ENCODE data around the gene FBXO30. TPM values are rescaled to one million over a fixed set of nuclear protein-coding genes. Genes with fewer than 3 reads are reported as not detected.

FBXO30 gene
- total and polyA plus RNA-seq, 10 donors, result 2.1 to 11.1 (median 8.7) TPM

- no peak for DNase-seq
- Histone ChIP-seq H3K4me1 (no peaks in the 10 kb centered on the region), H3K27ac (no peak overlapping the region), H3K4me3 (no peak overlapping the region), H3K36me3 (no peaks in the 10 kb centered on the region), H3K9me3 (no peaks in the 10 kb centered on the region), H3K27me3 (replicated peaks in 1 of 7) (no peaks in the 10 kb centered on the region)
- TF ChIP-seq POLR2AphosphoS5 (IDR thresholded peaks at IDR 0.05) (no peak), POLR2A (IDR thresholded peaks at IDR 0.05) (no peak), CTCF (IDR thresholded peaks at IDR 0.05 in 8 of 11, conservative IDR thresholded peaks at IDR 0.05 in 3 of 11) (no peak)
- WGBS, 5 donors, result 89 to 95% (median 93%) methylated on average over 2 of the region's 2 CpGs
- intact Hi-C loops (cut with DNase I; ENCODE audit: low total_unique reads), result no loop called here
Observed at GRCh38 chr6:145822456-145822855, 7.9 kb upstream of the FBXO30 start.

GRCh38 chr6:145819994-145820393, 5.4 kb upstream of the FBXO30 start:
- WGBS, 5 donors, result 79 to 94% (median 84%) methylated on average over 1 of the region's 1 CpG
- no peaks in the 10 kb centered on the region for H3K9me3 ChIP-seq
- intact Hi-C loops (cut with DNase I; ENCODE audit: low total_unique reads), result no loop called here
- H3K4me3 ChIP-seq, result no peak overlapping the region
- H3K27ac ChIP-seq, result no peak overlapping the region
- H3K27me3 ChIP-seq (replicated peaks in 1 of 7), result no peaks in the 10 kb centered on the region
- no peak for DNase-seq
- no peaks in the 10 kb centered on the region for H3K36me3 ChIP-seq
- peaks cover 5 to 18% (median 13%) of the 10 kb centered on the region in 6 donors for H3K4me1 ChIP-seq
- TF ChIP-seq POLR2A (IDR thresholded peaks at IDR 0.05) (no peak), CTCF (IDR thresholded peaks at IDR 0.05 in 8 of 11, conservative IDR thresholded peaks at IDR 0.05 in 3 of 11) (no peak), POLR2AphosphoS5 (IDR thresholded peaks at IDR 0.05) (no peak)

- TF ChIP-seq CTCF (IDR thresholded peaks at IDR 0.05 in 8 of 11, conservative IDR thresholded peaks at IDR 0.05 in 3 of 11), result no peak
- no peak for TF ChIP-seq POLR2A (IDR thresholded peaks at IDR 0.05)
- no peaks in the 10 kb centered on the region for H3K36me3 ChIP-seq
- no peak overlapping the region for H3K4me3 ChIP-seq
- no peaks in the 10 kb centered on the region for H3K27me3 ChIP-seq (replicated peaks in 1 of 7)
- H3K4me1 ChIP-seq, result peaks cover 5 to 22% (median 13%) of the 10 kb centered on the region in 6 donors
- no peak for DNase-seq
- H3K9me3 ChIP-seq, result no peaks in the 10 kb centered on the region
- no peak overlapping the region for H3K27ac ChIP-seq
- intact Hi-C loops (cut with DNase I; ENCODE audit: low total_unique reads), result no loop called here
- WGBS, 5 donors, result 94 to 99% (median 95%) methylated on average over 2 of the region's 2 CpGs
Observed at GRCh38 chr6:145818796-145819195, 4.2 kb upstream of the FBXO30 start.

- DNase-seq, result no peak
- no peaks in the 10 kb centered on the region for H3K36me3 ChIP-seq
- H3K27me3 ChIP-seq (replicated peaks in 1 of 7), result no peaks in the 10 kb centered on the region
- H3K4me3 ChIP-seq, result no peak overlapping the region
- intact Hi-C loops (cut with DNase I; ENCODE audit: low total_unique reads), result no loop called here
- 95 to 96% (median 95%) methylated on average over 8 of the region's 8 CpGs for WGBS, 5 donors
- H3K27ac ChIP-seq, result no peak overlapping the region
- H3K9me3 ChIP-seq, result no peaks in the 10 kb centered on the region
- H3K4me1 ChIP-seq, result peaks cover 18 to 46% (median 37%) of the 10 kb centered on the region in 6 donors
- TF ChIP-seq POLR2A (IDR thresholded peaks at IDR 0.05), result no peak
- TF ChIP-seq POLR2AphosphoS5 (IDR thresholded peaks at IDR 0.05), result no peak
- no peak for TF ChIP-seq CTCF (IDR thresholded peaks at IDR 0.05 in 8 of 11, conservative IDR thresholded peaks at IDR 0.05 in 3 of 11)
Observed at GRCh38 chr6:145816392-145816791, 1.8 kb upstream of the FBXO30 start.

Measured in spleen (tissue), 11 donors.